CD4-positive, alpha-beta T cell treated with Interleukin-17A for 4 hours (primary cell): ENCODE measurements around the gene PGK1.
"Not testable (repeated sequence)": the region's sequence is repeated elsewhere in the genome, so short reads cannot be mapped to it uniquely, and the experiment has no call there.

ENCODE experiments used
- DNase-seq: peaks from one replicate; pipeline ENCODE4 v3.0.0-alpha.2; 2020; ENCODE audit warnings: mixed read lengths

Gene PGK1

DNA sequence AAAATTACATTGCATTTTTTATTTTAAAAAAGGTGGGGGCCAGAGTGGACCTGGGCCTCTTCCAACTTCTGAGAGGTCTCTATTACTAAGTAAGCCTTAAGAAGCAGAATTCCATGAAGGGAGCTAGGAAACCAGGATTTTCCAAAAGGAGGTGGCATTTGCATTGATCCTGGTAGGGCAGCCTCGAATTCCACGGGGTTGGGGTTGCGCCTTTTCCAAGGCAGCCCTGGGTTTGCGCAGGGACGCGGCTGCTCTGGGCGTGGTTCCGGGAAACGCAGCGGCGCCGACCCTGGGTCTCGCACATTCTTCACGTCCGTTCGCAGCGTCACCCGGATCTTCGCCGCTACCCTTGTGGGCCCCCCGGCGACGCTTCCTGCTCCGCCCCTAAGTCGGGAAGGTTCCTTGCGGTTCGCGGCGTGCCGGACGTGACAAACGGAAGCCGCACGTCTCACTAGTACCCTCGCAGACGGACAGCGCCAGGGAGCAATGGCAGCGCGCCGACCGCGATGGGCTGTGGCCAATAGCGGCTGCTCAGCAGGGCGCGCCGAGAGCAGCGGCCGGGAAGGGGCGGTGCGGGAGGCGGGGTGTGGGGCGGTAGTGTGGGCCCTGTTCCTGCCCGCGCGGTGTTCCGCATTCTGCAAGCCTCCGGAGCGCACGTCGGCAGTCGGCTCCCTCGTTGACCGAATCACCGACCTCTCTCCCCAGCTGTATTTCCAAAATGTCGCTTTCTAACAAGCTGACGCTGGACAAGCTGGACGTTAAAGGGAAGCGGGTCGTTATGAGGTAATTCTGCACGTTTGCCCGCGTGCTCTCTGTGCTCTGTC, at the start of gene PGK1:
Gene PGK1 (plus strand): TSS at position 626 of the 824 bp plus-strand sequence. CDS start 93 bp downstream, at position 719.
- DNase-seq = peak; percentile 92

DNA sequence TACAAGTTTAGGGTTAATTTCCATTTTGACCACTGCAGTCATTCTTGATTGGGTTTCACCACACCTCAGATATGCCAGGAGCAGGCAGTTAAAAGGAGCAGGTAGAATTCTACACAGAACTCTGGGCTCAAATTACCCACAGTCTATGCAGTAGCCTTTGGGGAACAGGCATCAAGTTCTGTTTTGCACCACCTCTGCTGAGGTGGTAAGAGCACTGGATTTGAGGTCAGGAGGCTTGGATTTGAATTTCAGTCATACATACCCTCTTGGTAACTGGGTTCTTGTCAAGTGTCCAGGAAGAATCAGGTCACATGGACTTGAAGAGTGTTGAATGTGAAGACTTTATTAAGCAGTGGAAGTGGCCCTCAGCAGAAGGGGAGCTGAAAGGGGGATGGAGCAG, 40.4 kb upstream of the PGK1 start:
- DNase-seq = no peak

DNA sequence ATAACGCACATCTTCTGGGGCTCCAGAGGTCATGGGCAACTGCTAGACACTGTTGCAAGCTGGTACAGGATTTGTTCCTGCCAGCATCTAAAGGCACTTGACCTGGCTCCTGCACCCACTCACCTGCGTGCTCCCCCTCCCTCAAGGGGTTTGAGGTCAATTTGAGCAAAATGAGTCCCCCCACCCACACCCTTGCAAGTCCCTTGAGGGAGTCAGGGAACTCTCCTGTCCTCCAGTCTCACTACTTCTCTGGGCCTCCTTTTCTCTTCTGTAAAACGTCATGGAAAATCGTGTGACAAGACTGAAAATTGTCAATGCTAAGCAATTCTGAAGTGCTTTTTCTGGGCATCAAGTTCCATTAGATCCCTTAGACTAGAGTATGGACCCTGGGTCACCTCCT, 39.9 kb upstream of the PGK1 start:
- DNase-seq = no peak

DNA sequence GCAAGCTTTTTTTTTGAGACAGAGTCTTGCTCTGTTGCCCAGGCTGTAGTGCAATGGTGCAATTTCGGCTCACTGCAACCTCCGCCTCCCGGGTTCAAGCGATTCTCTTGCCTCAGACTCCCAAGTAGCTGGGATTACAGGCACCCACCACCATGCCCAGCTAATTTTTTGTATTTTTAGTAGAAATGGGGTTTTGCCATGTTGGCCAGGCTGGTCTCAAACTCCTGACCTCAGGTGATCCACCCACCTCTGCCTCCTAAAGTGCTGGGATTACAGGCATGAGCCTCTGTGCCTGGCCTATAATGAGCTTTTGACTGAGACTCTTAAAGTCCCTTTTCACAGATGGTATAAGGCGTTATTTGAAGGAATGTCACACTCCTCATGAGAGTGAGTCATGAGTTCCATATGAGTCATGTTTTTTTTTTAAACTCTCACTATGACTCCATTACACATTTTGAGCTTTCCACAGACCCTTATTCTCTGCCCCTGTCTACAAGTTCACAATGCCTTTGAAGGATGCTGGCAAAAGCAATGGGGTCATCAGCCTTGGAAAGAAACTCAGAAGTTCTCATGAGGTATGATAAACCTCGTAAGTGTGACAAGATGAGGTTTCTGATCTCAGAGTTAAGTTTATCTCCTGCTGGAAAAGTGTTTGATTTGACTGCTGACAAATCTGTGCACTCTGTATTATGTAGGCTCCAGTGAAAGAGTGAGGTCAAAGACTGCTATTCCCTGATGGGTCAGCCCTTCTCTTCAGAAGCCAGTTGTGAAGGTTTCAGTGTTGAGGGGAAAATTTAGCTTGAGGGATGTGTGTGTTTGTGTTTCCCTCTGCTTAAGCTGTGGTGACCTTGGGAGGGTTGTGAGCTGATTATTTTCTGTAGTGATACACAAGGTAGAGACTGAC, 39.1 kb upstream of the PGK1 start:
- not testable (repeated sequence) for DNase-seq

DNA sequence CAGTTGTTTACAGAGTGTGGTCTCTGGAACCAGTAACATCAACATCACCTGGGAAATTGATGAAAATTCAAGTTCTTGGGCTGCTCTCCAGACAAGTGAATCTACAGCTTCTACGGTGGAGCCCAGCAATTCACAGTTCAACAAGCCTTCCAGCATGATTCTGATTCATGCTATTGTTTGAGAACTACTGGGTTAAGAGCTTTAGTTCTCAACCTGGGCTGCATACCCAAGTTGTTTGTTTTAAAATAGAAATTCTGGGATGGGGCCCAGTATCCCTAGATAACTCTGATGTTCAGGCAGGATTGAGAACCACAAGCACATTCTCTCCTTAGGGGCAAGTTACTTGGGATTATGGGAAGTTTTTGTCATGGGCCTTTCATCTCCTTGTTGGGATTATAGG, 37.9 kb upstream of the PGK1 start:
- no peak for DNase-seq

DNA sequence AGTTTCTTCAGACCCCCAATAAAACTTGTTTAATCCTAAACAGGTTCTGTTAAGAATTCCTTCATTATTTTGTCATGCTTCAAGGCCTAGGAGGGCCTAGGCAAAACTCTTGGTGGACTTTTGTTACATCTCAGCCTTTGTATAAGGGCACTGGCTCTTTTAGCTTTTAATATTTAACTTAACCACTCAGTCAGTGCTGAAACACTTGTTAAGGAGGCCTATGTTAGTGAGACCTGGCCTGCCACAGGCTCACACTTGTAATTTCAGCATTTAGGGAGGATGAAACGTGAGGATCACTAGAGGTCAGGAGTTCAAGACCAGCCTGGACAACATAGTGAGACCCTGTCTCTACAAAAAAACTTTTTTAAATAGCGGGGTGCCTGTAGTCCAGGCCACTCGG, 32.7 kb upstream of the PGK1 start:
- no peak for DNase-seq

DNA sequence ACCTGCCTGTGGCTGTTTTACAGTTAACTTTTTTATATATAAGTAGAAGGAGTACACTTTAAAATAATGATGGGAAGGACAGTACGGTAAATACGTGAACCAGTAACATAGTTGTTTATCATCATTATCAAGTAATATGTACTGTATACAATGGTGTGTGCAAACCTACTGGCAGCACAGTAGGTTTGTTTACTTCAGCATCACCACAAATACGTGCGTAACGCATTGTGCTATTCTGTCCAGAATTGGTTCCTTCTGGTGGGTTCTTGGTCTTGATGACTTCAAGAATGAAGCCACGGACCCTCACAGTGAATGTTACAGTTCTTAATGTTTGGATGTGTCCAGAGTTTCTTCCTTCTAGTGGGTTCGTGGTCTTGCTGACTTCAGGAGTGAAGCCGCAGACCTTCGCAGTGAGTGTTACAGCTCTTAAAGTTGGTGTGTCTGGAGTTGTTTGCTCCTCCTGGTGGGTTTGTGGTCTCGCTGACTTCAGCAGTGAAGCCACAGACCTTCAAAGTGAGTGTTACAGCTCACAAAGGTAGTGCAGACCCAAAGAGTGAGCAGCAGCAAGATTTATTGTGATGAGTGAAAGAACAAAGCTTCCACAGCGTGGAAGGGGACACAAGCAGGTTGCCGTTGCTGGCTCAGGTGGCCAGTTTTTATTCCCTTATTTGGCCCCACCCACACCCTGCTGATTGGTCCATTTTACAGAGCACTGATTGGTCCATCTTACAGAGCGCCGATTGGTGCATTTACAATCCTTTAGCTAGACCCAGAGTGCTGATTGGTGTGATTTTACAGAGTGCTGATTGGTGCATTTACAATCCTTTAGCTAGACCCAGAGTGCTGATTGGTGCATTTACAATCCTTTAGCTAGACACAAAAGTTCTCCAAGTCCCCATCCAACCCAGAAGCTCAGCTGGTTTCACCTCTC, 30.6 kb upstream of the PGK1 start:
- DNase-seq = peak; percentile 43

DNA sequence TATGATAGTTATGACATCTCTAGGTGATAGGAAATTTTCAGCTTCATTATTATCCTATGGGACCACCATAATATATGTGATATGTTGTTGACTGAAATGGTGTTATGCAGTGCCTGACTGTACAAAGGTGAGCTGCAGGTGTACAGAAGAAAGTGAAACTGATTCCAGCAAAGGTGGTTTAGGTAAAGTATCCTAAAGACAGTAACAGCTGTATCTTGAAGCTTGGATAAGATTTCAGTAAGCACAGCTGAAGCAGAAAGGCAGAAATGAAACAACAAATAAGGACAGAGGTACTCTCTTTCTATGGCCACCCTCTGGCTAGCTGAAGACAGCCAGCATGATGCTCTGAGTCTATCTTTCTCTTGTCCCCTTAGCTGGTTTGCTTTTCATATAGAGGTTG, 30.0 kb upstream of the PGK1 start:
- no peak for DNase-seq

DNA sequence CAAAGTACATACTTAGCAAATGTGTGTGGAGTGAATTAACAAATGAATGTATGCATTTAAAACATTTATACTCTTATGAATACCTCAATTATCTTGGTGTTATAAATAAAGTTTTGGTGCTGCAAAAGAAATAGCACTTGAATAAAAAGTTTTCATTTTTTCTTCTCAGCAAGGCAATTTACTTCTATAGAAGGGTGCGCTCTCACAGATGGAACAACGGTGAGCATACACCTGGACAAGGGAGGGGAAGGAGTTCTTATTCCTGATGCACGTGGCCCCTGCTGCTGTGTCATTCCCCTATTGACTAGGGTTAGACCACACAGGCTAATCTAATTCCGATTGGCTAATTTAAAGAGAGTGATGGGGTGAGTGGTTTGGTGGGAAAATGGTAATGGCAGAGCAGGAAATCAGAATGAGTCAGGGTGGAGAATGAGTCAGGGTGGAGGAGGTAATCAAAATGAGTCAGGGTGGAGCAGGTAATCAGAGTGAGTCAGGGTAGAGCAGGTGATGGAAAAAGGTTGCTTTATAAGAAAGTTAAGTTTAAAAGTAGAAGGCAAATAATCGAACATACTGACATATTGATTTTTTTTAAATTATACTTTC, 28.2 kb upstream of the PGK1 start:
- DNase-seq = no peak

DNA sequence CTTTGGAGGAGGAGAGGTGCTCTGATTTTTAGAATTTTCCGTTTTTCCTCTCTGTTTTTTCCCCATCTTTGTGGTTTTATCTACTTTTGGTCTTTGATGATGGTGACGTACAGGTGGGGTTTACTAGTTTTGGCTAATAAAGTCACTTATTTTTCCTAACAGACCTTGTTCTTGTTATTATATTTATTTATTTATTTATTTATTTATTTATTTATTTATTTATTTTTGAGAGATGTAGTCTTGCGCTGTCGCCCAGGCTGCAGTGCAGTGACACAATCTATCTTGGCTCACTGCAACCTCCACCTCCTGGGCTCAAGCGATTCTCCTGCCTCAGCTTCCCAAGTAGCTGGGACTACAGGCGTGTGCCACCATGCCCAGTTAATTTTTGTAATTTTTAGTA, 22.6 kb upstream of the PGK1 start:
- not testable (repeated sequence) for DNase-seq

DNA sequence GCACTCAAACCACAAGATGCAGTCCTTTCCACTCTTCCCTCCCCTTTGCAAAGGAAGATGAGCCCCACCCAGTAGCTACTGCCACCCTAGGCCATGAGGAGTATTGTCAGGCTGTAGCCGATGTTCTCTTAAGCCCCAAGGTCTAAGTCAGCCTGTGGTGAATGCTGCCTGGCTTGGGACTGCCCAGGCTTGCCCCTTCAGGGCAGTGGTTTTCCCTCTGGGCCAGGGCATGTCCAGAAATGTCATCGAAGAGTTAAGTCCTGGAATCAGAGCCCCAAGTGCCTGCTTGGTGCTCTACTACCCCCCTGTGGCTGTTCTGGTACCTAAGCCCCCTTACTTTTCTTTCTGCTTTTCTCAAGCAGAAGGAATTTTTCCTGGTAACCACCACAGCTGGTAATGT, 11.8 kb upstream of the PGK1 start:
- DNase-seq = peak; percentile 24

DNA sequence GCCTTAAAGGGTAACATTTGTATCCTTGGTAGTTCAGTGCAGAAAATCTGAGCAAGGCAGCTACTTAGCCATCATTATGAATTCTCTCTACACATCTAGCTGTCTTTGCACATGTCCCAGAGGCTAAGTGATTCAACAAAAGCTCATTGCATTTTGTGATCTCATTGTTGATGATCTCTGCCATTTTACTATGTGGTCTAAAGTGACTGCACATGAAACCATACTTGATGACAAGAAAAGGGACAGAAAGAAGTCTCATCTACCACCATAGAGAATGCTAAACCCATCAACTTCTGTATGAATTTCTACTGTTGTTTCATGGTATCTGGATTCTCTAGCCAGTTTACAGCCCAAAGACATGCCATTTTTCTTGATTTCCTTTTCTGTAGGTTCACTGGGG, 5.9 kb upstream of the PGK1 start:
- no peak for DNase-seq

DNA sequence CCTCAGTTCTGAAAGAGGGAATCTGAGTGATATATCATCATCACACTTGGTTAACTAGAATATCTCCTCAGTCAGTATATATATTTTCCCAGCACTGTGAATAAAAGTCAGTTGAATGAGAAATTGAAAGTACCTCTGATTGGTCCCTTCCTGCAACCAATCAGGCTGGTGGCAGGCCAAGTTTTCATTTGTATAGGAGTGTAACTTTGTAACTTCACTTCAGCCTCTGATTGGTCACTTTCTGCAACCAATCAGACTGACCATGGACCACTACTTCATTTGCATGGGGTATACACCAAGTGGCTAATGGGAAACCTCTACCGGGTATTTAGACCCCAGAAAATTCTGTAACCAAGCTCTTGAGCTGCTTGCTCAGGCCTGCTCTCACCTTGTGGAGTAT, 2.0 kb upstream of the PGK1 start:
- no peak for DNase-seq

DNA sequence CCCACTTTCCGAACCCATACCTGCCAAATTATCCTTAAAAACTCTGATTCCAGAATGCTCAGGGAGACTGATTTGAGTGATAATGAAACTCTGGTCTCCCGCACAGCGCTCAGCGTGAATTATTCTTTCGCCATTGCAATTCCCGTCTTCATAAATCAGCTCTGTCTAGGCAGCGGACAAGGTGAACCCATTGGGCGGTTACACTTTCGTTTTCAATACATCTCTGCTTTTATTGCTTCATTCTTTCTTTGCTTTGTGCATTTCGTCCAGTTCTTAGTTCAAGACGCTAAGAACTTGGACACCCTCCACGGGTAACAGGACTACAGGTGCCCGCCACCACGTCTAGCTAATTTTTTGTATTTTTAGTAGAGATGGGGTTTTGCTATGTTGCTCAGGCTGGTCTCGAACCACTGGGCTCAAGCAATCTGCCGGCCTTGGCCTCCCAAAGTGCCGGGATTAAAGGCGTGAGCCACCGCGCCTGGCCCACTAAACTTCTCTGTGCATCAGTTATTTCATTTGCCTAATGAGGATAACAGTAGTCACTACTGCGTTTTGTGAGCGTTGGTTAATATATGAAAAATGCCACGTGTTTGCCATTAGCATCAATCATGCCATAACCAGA, 936 bp upstream of the PGK1 start:
- no peak for DNase-seq

DNA sequence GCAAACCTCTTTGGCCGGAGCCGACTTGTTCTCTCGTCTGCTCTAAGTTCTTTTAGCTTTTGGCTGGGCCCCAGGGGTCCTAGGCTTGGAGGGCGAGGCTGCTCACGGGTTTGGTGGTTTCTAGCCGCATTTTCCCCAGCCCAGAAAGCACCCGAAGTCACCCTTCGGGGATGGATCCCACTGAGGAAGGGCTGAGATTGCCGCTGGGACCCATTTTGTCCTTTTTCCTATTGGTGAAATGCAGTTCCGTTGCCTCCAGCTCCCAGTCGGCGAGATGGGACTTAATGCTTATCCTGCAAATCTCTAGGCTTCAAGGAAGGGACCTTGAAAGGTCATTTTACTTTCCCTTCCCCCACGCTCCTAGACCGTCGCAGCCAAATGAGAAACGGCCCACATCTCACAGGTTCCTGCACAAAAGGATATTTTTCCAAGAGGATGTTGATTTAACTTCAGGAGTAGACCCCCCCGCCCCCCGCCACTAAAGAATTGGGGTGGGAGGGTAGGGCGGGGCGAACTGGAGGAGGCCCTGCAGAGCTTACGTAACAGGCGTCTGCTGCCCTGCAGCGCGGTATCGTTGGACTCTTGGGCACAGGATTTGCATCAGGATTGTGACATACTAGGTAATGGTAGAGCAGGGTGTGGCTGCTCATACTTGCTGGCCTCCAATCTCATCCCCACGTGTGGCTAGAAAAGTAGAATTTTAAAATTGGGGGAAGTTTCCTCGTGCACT, 564 bp downstream of the PGK1 start:
- DNase-seq = peak; percentile 36

DNA sequence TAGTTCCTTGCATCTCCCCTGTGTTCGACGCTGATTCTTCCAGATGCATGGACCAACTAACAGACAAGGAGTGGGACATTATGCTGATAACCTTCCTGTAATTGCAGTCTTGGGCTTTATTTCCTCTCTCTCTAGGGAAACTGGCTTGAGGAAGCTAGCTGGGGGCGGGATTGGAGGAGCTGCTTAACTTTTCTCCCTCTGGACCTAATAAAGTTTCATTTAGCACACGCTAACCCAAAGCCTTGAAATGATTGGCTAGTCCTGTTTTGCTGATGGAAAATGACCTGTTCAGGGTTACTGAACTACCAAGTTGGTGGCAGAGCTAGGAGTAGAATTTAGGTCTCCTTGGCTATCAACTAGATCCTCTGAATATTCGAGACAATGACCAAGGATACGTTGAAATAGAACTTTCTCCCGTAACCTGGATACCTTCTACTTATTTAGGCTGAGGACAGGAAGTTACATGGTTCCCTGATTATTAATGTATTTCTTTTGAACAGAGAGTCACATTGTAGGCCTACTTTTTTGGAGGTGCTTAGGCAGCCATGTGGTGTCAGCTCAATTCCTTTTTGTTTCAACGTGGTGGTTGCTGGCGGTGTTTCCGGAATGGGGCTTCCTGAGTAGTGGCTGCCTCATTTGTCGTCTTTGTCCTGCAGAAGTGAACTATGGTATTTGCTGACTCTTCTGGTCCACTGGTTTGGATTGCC, 2.0 kb downstream of the PGK1 start:
- peak; percentile 54 for DNase-seq

DNA sequence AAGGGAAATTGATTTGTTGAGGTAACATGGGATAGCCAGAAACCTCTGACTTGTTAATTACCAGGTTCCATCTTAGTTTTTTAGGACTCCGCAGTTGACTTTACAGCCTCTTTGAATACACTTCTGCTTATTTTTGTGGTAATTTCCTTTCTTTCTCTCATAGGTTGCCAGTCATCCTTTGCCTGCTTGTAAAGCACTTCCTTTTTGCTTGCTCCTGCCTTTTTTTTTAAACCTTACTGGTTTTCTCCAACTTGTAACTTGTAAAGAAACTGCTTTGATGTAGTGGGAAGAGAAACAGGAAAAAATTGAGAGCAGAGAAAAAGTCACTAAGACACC, 2.6 kb downstream of the PGK1 start:
- no peak for DNase-seq

DNA sequence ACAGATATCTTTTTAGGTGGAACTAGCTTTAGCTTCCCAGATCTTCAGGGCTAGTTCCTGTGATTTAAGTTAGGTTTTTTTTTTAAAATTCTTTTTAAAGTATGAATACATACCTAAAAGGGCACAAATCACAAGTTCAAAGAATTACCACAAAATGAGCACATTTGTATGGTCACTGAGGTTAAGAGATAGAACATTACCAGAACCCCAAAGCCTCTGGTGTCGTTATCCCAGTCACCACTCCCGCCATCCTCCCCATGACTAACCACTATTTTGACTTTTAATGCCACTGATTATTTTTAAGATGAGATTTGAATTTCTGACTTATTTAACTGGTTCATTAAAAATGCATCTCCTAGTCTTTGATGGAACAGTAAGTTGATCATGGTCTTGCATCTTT, 5.4 kb downstream of the PGK1 start:
- DNase-seq = no peak

DNA sequence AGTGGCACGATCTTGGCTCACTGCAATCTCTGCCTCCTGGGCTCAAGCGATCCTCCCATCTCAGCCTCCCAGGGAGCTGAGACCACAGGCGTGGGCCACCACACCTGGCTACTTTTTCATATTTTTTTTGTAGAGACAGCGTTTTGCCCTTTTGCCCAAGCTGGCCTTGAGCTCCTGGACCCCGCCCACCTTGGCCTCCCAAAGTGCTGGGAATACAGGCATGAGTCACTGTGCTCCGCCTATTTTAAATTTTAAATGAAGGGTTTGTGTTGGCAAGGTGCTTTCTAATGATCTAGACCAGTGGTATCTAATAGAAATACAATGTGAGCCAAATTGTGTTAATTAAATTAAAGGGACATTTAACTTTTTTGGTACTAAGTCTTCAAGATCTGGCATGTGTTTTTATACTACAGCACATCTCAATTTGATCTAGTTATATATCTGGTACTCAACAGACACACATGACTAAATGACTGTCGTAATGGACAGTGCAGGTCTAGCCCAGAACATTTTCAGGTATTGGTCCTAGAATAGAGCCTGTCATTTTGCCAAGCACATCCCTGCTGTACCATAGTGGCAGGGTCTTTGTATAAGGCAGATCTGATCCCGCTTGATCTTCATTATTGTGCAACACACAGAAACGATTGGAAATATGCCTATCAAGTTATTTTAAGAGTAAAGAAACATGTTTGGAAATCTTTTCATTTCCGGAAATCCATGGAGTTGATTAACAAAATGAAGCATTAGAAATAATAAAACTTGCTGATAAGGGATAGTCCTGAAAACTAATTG, 7.3 kb downstream of the PGK1 start:
- no peak for DNase-seq

DNA sequence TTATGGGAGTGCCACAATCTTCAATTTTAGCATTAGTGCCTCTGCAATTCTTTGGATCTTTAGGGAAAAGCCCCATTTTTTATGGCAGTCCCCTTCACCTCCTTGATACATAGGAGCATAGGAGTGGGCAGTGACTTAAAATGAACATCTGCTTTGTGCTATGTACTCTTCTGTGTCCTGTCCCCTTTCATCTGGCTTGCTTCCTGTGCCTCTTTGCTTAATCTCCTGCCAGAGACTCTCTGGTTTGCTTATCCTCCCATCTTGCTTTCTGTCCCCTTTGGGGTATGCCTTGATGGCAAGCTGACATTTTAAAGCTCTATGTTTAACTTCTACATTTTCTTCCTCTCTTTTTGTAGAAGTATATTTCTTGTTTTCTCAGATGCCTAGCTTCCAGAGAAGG, 12.3 kb downstream of the PGK1 start:
- no peak for DNase-seq
